ENCODE results near the gene MYBL2.

Gene MYBL2

DNA sequence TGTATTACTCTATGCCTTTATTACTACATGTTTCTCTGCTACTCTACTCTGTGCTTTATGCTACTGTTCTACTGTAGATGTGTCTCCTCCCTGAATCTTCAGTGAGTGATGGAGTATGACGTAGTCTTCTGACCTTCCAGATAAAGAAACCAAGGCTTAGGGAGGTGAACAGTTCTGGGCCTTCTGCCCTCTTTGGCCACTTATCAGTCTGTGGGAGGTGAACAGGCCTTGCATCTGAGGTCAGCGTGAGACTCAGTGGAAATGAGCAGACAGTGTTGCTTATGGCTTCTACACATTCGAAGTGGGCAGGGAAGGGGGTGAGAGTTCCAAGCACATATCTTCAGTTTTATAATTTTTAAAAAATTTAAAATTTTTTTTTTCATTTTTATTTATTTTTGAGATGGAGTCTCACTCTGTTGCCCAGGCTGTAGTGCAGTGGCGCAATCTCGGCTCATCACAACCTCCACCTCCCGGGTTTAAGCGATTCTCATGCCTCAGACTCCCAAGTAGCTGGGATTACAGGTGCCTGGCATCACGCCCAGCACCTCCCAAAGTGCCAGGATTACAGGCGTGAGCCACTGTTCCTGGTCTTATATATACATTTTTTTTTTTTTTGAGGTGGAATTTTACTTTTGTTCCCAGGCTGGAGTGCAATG, 24.2 kb downstream of the MYBL2 start:
- no peaks in the 10 kb centered on the region for H3K36me3 ChIP-seq (ENCODE audit: control insufficient read depth, insufficient read depth, low read length)
- no peak overlapping the region for H3K9ac ChIP-seq (ENCODE audit: low read length)
- no peaks in the 10 kb centered on the region for H3K27me3 ChIP-seq (ENCODE audit: control insufficient read depth, insufficient read depth, low read length)
- no peaks in the 10 kb centered on the region for H3K9me3 ChIP-seq (ENCODE audit: control insufficient read depth, low read length)
- H3K4me3 ChIP-seq (ENCODE audit: low read length): no peak overlapping the region
- no peaks in the 10 kb centered on the region for H3K4me1 ChIP-seq (ENCODE audit: control insufficient read depth, insufficient read depth, low read length)

GRCh38 chr20:43691928-43692524, 25.1 kb downstream of the MYBL2 start:
- no peak overlapping the region for H3K4me3 ChIP-seq (ENCODE audit: low read length)
- no peaks in the 10 kb centered on the region for H3K4me1 ChIP-seq (ENCODE audit: control insufficient read depth, insufficient read depth, low read length)
- no peaks in the 10 kb centered on the region for H3K27me3 ChIP-seq (ENCODE audit: control insufficient read depth, insufficient read depth, low read length)
- H3K36me3 ChIP-seq (ENCODE audit: control insufficient read depth, insufficient read depth, low read length): no peaks in the 10 kb centered on the region
- no peaks in the 10 kb centered on the region for H3K9me3 ChIP-seq (ENCODE audit: control insufficient read depth, low read length)
- no peak overlapping the region for H3K9ac ChIP-seq (ENCODE audit: low read length)

DNA sequence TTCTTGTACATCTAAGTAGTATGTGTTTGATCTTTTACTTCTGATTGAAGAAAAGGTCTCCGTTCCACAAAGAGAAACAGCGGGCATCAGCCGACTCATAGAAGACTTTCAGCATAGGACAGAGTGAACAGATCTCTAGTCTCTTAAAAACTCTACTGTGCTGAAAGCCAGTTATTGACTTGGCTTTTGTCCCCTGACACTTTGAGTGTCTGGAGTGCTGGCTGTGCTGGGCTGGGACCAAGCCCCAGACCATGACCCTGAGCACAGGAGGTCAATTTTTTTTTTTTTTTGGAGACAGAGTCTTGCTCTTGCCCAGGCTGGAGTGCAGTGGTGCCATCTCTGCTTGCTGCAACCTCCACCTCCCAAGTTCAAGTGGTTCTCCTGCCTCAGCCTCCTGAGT, 27.8 kb downstream of the MYBL2 start:
- H3K4me3 ChIP-seq (ENCODE audit: low read length): no peak overlapping the region
- no peaks in the 10 kb centered on the region for H3K4me1 ChIP-seq (ENCODE audit: control insufficient read depth, insufficient read depth, low read length)
- H3K36me3 ChIP-seq (ENCODE audit: control insufficient read depth, insufficient read depth, low read length): no peaks in the 10 kb centered on the region
- no peak overlapping the region for H3K9ac ChIP-seq (ENCODE audit: low read length)
- H3K9me3 ChIP-seq (ENCODE audit: control insufficient read depth, low read length): no peaks in the 10 kb centered on the region
- no peaks in the 10 kb centered on the region for H3K27me3 ChIP-seq (ENCODE audit: control insufficient read depth, insufficient read depth, low read length)

GRCh38 chr20:43695571-43695970, 28.7 kb downstream of the MYBL2 start:
- H3K9ac ChIP-seq (ENCODE audit: low read length): no peak overlapping the region
- no peaks in the 10 kb centered on the region for H3K4me1 ChIP-seq (ENCODE audit: control insufficient read depth, insufficient read depth, low read length)
- no peaks in the 10 kb centered on the region for H3K27me3 ChIP-seq (ENCODE audit: control insufficient read depth, insufficient read depth, low read length)
- H3K36me3 ChIP-seq (ENCODE audit: control insufficient read depth, insufficient read depth, low read length): no peaks in the 10 kb centered on the region
- no peak overlapping the region for H3K4me3 ChIP-seq (ENCODE audit: low read length)
- no peaks in the 10 kb centered on the region for H3K9me3 ChIP-seq (ENCODE audit: control insufficient read depth, low read length)

DNA sequence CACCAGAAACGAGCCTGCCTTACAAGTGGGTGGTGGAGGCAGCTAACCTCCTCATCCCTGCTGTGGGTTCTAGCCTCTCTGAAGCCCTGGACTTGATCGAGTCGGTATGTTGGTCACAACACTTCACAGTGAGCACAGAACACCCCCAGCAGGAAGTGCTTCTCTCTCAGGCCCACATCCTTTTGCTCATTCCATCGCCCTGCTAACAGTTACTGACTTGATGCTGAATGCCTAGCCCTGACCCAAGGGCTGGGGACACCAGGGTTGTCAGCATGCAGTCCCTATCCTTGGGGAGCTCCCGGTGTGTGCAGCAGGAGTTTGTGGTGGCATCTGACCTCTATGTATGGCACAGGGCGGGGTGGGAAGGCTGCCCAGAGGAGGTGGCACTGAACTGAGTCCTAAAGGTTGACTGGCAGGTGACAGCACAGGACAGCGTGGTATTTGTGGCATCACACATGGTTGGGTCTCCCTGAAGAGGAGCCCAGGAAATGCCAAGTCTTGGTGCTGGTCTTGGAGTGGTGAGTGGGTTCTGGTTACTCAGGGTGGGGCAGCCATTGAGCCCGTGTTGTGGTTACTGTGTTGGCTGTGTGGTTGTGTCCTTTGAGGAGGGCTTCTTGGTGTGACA, 33.1 kb downstream of the MYBL2 start:
- Histone ChIP-seq H3K27me3 (ENCODE audit: control insufficient read depth, insufficient read depth, low read length) (no peaks in the 10 kb centered on the region), H3K4me3 (ENCODE audit: low read length) (no peak overlapping the region), H3K4me1 (ENCODE audit: control insufficient read depth, insufficient read depth, low read length) (no peaks in the 10 kb centered on the region), H3K9me3 (ENCODE audit: control insufficient read depth, low read length) (no peaks in the 10 kb centered on the region), H3K36me3 (ENCODE audit: control insufficient read depth, insufficient read depth, low read length) (no peaks in the 10 kb centered on the region), H3K9ac (ENCODE audit: low read length) (no peak overlapping the region)

DNA sequence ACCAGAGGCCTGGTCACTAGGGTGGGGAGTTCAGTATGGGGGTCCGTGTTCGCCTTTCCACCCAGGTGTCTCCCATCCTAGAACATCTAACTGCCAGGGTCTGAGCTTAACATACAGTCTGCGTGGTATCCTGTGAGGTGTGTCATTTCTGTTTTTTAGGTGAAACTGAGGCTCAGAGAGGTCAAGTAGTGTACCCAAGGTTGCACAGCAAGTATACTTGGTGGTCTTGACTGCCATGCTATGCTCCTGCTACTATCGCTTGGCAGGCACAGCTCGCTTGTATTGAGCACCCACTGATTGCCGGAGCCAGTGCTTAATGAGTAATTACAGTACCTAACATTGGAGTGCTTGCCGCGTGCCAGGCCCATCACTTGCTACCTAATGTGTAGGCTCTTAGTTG, 33.7 kb downstream of the MYBL2 start:
- Histone ChIP-seq H3K36me3 (ENCODE audit: control insufficient read depth, insufficient read depth, low read length) (no peaks in the 10 kb centered on the region), H3K4me3 (ENCODE audit: low read length) (no peak overlapping the region), H3K9ac (ENCODE audit: low read length) (no peak overlapping the region), H3K27me3 (ENCODE audit: control insufficient read depth, insufficient read depth, low read length) (no peaks in the 10 kb centered on the region), H3K9me3 (ENCODE audit: control insufficient read depth, low read length) (no peaks in the 10 kb centered on the region), H3K4me1 (ENCODE audit: control insufficient read depth, insufficient read depth, low read length) (no peaks in the 10 kb centered on the region)

GRCh38 chr20:43702502-43702901, 35.6 kb downstream of the MYBL2 start:
- Histone ChIP-seq H3K27me3 (ENCODE audit: control insufficient read depth, insufficient read depth, low read length) (no peaks in the 10 kb centered on the region), H3K4me1 (ENCODE audit: control insufficient read depth, insufficient read depth, low read length) (no peaks in the 10 kb centered on the region), H3K4me3 (ENCODE audit: low read length) (no peak overlapping the region), H3K9ac (ENCODE audit: low read length) (no peak overlapping the region), H3K36me3 (ENCODE audit: control insufficient read depth, insufficient read depth, low read length) (no peaks in the 10 kb centered on the region), H3K9me3 (ENCODE audit: control insufficient read depth, low read length) (no peaks in the 10 kb centered on the region)

DNA sequence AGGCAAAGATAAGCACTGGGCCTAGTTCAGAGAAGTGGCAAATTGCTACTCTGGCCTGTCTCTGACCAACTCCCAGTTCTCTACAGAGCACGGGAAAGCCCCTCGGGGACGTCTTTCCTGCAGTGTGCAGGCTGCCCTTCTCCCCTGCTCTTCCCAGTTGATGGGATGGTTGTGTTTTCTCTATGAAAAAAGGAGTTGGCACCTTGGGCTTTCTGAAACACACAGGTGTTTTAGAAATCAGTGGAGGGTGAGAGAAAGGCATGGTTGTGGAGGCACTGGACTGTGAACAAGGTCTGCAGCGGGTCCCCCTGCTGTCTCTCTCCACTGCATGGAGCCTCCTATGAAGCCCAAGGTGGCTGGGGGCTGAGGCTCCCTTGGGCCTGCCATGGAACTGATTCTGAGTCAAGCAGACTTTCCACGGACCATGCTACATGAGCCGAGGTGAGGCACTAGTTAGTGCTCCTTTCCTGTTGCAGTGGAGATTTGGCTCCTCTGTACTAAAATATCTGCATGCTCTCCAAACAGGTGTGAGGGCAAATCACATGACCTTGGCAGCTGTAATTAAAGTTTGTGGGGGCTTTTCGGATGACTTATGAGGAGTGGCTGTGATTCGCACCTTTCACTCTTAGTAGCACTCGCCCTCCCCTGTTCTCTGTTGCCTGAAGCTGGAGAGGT, 43.6 kb downstream of the MYBL2 start:
- H3K36me3 ChIP-seq (ENCODE audit: control insufficient read depth, insufficient read depth, low read length): no peaks in the 10 kb centered on the region
- H3K4me1 ChIP-seq (ENCODE audit: control insufficient read depth, insufficient read depth, low read length): no peaks in the 10 kb centered on the region
- H3K9me3 ChIP-seq (ENCODE audit: control insufficient read depth, low read length): no peaks in the 10 kb centered on the region

GRCh38 chr20:43711098-43711654, 44.3 kb downstream of the MYBL2 start:
- no peak overlapping the region for H3K9ac ChIP-seq (ENCODE audit: low read length)
- H3K36me3 ChIP-seq (ENCODE audit: control insufficient read depth, insufficient read depth, low read length): no peaks in the 10 kb centered on the region
- H3K9me3 ChIP-seq (ENCODE audit: control insufficient read depth, low read length): no peaks in the 10 kb centered on the region

More for the DNA sequence above, 43.6 kb downstream of the MYBL2 start:
- Histone ChIP-seq H3K9ac (ENCODE audit: low read length) (no peak overlapping the region), H3K27me3 (ENCODE audit: control insufficient read depth, insufficient read depth, low read length) (no peaks in the 10 kb centered on the region), H3K4me3 (ENCODE audit: low read length) (no peak overlapping the region)

GRCh38 chr20:43715044-43715443, 48.1 kb downstream of the MYBL2 start:
- H3K4me1 ChIP-seq (ENCODE audit: control insufficient read depth, insufficient read depth, low read length): no peaks in the 10 kb centered on the region
- H3K9ac ChIP-seq (ENCODE audit: low read length): no peak overlapping the region
- H3K36me3 ChIP-seq (ENCODE audit: control insufficient read depth, insufficient read depth, low read length): no peaks in the 10 kb centered on the region
- H3K9me3 ChIP-seq (ENCODE audit: control insufficient read depth, low read length): no peaks in the 10 kb centered on the region
- H3K27me3 ChIP-seq (ENCODE audit: control insufficient read depth, insufficient read depth, low read length): no peaks in the 10 kb centered on the region
- no peak overlapping the region for H3K4me3 ChIP-seq (ENCODE audit: low read length)

More at GRCh38 chr20:43711098-43711654, 44.3 kb downstream of the MYBL2 start:
- no peak overlapping the region for H3K4me3 ChIP-seq (ENCODE audit: low read length)
- no peaks in the 10 kb centered on the region for H3K27me3 ChIP-seq (ENCODE audit: control insufficient read depth, insufficient read depth, low read length)
- no peaks in the 10 kb centered on the region for H3K4me1 ChIP-seq (ENCODE audit: control insufficient read depth, insufficient read depth, low read length)

- H3K36me3 ChIP-seq (ENCODE audit: control insufficient read depth, insufficient read depth, low read length): no peaks in the 10 kb centered on the region
- H3K4me1 ChIP-seq (ENCODE audit: control insufficient read depth, insufficient read depth, low read length): no peaks in the 10 kb centered on the region
- H3K9ac ChIP-seq (ENCODE audit: low read length): no peak overlapping the region
Observed at GRCh38 chr20:43715511-43715910, 48.6 kb downstream of the MYBL2 start.

GRCh38 chr20:43716123-43716522, 49.2 kb downstream of the MYBL2 start:
- Histone ChIP-seq H3K27me3 (ENCODE audit: control insufficient read depth, insufficient read depth, low read length) (no peaks in the 10 kb centered on the region), H3K4me3 (ENCODE audit: low read length) (no peak overlapping the region), H3K9me3 (ENCODE audit: control insufficient read depth, low read length) (no peaks in the 10 kb centered on the region), H3K4me1 (ENCODE audit: control insufficient read depth, insufficient read depth, low read length) (no peaks in the 10 kb centered on the region), H3K36me3 (ENCODE audit: control insufficient read depth, insufficient read depth, low read length) (no peaks in the 10 kb centered on the region), H3K9ac (ENCODE audit: low read length) (no peak overlapping the region)

More at GRCh38 chr20:43715511-43715910, 48.6 kb downstream of the MYBL2 start:
- Histone ChIP-seq H3K4me3 (ENCODE audit: low read length) (no peak overlapping the region), H3K27me3 (ENCODE audit: control insufficient read depth, insufficient read depth, low read length) (no peaks in the 10 kb centered on the region), H3K9me3 (ENCODE audit: control insufficient read depth, low read length) (no peaks in the 10 kb centered on the region)
